Left colon (tissue), 2 donors: ENCODE measurements around the gene HSD17B11. TPM values are rescaled to one million over a fixed set of nuclear protein-coding genes. Genes with fewer than 3 reads are reported as not detected.

Source experiments
- microRNA-seq, 2 donors: library from miRNA; unstranded; fragments of <30 nt; microRNA quantifications; one replicate each; pipeline versions ENCODE4 v1.1.0 to v1.2.0, GENCODE V29; 2020
- total RNA-seq, 2 donors: library from RNA; stranded (reverse); fragmentation: NEBNext Ultra II Directional; extraction: Animal tissue kit (Norgen Biotek cat#: 25700); gene quantifications; one replicate each; pipeline ENCODE4 v1.2.1, GENCODE V29; 2021
- donor health status: DM: no; HTN: no; CAD: no.
- donor health status: DM: yes; HTN: yes; CAD: no.

The HSD17B11 gene
- total RNA-seq, 2 donors from 2014 or later = 243 to 253 TPM

Small RNA genes within 50 kb of the gene (microRNA-seq; reads per million reads assigned to microRNA genes)
- 0 reads per million in 2 donors for gene MIR5705

Other genes starting within 250 kb of the HSD17B11 start
- gene KLHL8, start 170.6 kb downstream of the HSD17B11 start, total RNA-seq = 10 to 100 TPM; 19.1 to 22.5 TPM
- 1 to 10 TPM in 1 of 2 donors, under 1 TPM in 1; 0.76 to 1.1 TPM for gene HSD17B13, start 68.3 kb downstream of the HSD17B11 start, total RNA-seq
- gene NUDT9, start 31.4 kb upstream of the HSD17B11 start, total RNA-seq = 10 to 100 TPM; 27.8 to 35.9 TPM
- gene SPARCL1, start 138.2 kb upstream of the HSD17B11 start, total RNA-seq = 10 to 100 TPM; 31.8 to 97.8 TPM
- gene DSPP, start 217.3 kb upstream of the HSD17B11 start, total RNA-seq = not detected